ENCODE results near the gene GRIK2. TPM values are rescaled to one million over a fixed set of nuclear protein-coding genes. Genes with fewer than 3 reads are reported as not detected.

Gene GRIK2
- total RNA-seq, 1 donor from 2014 or later = 11.3 TPM

DNA sequence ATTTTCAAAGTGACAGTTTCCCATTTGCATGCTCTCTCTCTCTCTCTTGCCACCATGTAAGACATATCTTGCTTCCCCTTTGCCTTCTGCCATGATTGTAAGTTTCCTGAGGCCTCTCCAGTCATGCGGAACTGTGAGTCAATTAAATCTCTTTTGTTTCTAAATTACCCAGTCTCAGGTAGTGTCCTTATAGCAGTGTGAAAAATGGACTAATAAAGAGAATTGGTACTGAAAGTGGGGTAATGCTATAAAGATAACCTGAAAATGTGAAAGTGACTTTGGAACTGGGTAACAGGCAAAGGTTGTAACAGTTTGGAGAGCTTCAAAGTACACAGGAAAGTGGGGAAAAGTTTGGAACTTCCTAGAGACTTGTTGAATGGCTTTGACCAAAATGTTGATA is 389.8 kb downstream of the GRIK2 start:
- no peak for DNase-seq
- Histone ChIP-seq H3K4me1 (peaks cover 2% of the 10 kb centered on the region), H3K4me3 (no peak overlapping the region), H3K9me3 (replicated peaks) (peaks cover 31% of the 10 kb centered on the region), H3K36me3 (no peaks in the 10 kb centered on the region), H3K27ac (replicated peaks) (no peak overlapping the region), H3K27me3 (ENCODE audit: low read depth) (no peaks in the 10 kb centered on the region)
- intact Hi-C loops (cut with micrococcal nuclease) = no loop called here
- TF ChIP-seq, protein P1, sequence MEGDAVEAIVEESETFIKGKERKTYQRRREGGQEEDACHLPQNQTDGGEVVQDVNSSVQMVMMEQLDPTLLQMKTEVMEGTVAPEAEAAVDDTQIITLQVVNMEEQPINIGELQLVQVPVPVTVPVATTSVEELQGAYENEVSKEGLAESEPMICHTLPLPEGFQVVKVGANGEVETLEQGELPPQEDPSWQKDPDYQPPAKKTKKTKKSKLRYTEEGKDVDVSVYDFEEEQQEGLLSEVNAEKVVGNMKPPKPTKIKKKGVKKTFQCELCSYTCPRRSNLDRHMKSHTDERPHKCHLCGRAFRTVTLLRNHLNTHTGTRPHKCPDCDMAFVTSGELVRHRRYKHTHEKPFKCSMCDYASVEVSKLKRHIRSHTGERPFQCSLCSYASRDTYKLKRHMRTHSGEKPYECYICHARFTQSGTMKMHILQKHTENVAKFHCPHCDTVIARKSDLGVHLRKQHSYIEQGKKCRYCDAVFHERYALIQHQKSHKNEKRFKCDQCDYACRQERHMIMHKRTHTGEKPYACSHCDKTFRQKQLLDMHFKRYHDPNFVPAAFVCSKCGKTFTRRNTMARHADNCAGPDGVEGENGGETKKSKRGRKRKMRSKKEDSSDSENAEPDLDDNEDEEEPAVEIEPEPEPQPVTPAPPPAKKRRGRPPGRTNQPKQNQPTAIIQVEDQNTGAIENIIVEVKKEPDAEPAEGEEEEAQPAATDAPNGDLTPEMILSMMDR (IDR thresholded peaks at IDR 0.05; ENCODE audit: borderline replicate concordance) = no peak

DNA sequence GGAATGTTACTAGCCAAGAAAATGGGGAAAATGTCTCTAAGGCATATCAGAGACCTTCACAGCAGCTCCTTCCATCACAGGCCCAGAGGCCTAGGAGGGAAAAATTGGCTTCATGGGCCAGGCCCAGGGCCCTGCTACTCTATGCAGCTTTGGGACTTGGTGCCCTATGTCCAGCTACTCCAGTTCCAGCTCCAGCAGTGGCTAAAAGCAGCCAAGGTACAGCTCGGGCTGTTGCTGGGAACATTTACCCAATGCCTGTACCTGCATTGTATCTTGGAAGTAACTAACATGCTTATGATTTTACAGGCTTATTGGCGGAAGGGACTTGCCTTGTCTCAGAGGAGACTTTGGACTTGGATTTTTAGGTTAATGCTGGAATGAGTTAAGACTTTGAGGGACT is 390.6 kb downstream of the GRIK2 start:
- intact Hi-C loops (cut with micrococcal nuclease) = no loop called here
- TF ChIP-seq, protein P1 (IDR thresholded peaks at IDR 0.05; ENCODE audit: borderline replicate concordance) = no peak
- no peak for DNase-seq
- Histone ChIP-seq H3K36me3 (no peaks in the 10 kb centered on the region), H3K4me1 (no peaks in the 10 kb centered on the region), H3K27me3 (ENCODE audit: low read depth) (no peaks in the 10 kb centered on the region), H3K9me3 (replicated peaks) (peaks cover 31% of the 10 kb centered on the region), H3K4me3 (no peak overlapping the region), H3K27ac (replicated peaks) (no peak overlapping the region)

DNA sequence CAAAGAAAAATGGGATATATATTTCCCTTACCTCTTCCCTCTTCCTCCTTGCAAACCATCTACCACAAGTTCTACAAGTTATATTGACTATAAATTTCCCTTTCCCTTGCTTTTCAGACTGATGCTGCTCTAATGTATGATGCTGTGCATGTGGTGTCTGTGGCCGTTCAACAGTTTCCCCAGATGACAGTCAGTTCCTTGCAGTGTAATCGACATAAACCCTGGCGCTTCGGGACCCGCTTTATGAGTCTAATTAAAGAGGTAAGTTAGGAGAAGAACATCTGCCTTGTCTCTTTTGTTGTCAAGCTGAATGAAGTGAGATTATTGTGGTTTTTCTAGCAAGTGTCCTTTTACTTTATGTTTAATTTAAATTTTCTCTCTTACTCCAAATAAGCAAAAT is 406.0 kb downstream of the GRIK2 start:
- Histone ChIP-seq H3K27me3 (ENCODE audit: low read depth) (no peaks in the 10 kb centered on the region), H3K9me3 (replicated peaks) (no peaks in the 10 kb centered on the region), H3K4me3 (no peak overlapping the region), H3K36me3 (no peaks in the 10 kb centered on the region), H3K27ac (replicated peaks) (no peak overlapping the region), H3K4me1 (no peaks in the 10 kb centered on the region)
- intact Hi-C loops (cut with micrococcal nuclease) = no loop called here
- DNase-seq = no peak
- TF ChIP-seq, protein P1 (IDR thresholded peaks at IDR 0.05; ENCODE audit: borderline replicate concordance) = no peak

DNA sequence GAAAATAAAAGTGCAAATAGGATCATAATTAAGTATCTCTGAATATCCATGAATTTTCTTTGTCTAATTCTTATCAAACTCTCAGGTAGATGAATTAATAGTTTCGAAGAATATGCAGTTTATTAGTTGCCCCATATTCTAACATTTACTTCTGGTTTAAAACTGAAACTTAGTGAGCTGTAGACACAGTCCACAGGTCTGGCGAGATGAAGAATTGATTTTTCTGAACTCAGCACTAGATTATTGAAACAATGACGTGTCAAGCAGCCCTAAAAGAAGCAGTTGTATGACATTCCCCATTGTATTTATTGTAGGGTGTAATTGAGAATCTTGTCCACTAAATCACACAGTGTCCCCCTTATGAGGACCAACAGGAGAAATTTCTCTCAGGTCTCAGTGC is 407.1 kb downstream of the GRIK2 start:
- H3K36me3 ChIP-seq = no peaks in the 10 kb centered on the region
- no peak for DNase-seq
- no peaks in the 10 kb centered on the region for H3K27me3 ChIP-seq (ENCODE audit: low read depth)
- intact Hi-C loops (cut with micrococcal nuclease) = no loop called here
- H3K27ac ChIP-seq (replicated peaks) = no peak overlapping the region
- H3K4me3 ChIP-seq = no peak overlapping the region
- H3K9me3 ChIP-seq (replicated peaks) = no peaks in the 10 kb centered on the region
- no peaks in the 10 kb centered on the region for H3K4me1 ChIP-seq
- TF ChIP-seq, protein P1 (IDR thresholded peaks at IDR 0.05; ENCODE audit: borderline replicate concordance) = no peak

DNA sequence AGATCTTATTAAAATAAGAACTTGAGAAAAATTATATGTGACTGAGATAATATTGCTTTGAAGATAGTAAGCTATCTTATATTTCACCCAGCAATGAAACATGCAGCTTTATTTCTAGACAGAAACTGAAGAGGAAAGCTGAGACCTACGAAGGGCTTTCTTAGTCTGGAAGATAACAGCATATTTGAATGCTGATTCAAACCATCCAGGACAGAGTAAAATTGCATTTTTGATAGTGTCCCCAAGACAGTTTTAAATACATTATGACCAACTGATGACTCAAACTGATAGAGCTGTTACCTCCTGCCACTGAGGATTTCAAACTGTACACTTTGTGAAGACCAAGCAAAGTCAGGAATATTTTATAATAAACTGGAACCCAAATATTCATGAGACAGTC is 409.6 kb downstream of the GRIK2 start:
- H3K4me1 ChIP-seq = no peaks in the 10 kb centered on the region
- no peaks in the 10 kb centered on the region for H3K36me3 ChIP-seq
- no peaks in the 10 kb centered on the region for H3K27me3 ChIP-seq (ENCODE audit: low read depth)
- TF ChIP-seq, protein P1 (IDR thresholded peaks at IDR 0.05; ENCODE audit: borderline replicate concordance) = no peak
- H3K9me3 ChIP-seq (replicated peaks) = no peaks in the 10 kb centered on the region
- H3K4me3 ChIP-seq = no peak overlapping the region
- intact Hi-C loops (cut with micrococcal nuclease) = no loop called here
- H3K27ac ChIP-seq (replicated peaks) = no peak overlapping the region
- no peak for DNase-seq

DNA sequence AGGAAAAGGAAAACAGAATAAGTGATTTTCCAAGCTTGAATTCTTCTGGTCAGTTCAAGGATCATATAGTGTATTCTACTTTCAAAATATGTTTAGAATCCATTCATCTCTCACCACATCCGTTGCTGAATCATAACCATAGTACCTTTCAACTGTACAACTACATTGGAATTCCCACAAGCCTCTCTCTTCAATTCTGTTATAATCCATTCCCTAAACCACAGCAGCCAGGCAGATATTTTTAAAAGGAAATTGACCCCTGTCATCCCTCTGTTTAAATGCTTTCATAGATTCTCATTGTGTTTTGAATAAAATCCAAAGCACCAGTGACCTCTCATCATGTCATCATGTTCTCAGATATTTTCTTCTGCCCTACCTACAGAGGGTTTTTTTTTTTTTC is 412.7 kb downstream of the GRIK2 start:
- Histone ChIP-seq H3K27me3 (ENCODE audit: low read depth) (no peaks in the 10 kb centered on the region), H3K36me3 (no peaks in the 10 kb centered on the region), H3K9me3 (replicated peaks) (no peaks in the 10 kb centered on the region), H3K4me3 (no peak overlapping the region), H3K27ac (replicated peaks) (no peak overlapping the region), H3K4me1 (no peaks in the 10 kb centered on the region)
- intact Hi-C loops (cut with micrococcal nuclease) = no loop called here
- DNase-seq = no peak
- TF ChIP-seq, protein P1 (IDR thresholded peaks at IDR 0.05; ENCODE audit: borderline replicate concordance) = no peak

Data from left ventricle myocardium inferior (tissue), 1 donor.